OCI-LY1 (cell line): ENCODE data around the gene CCL17.

ENCODE experiments used
- H2AFZ ChIP-seq: fragments of 200-600 bp; sonication (generic), shearing (Covaris generic); 2 replicates; pipeline ENCODE4 v1.6.0; 2014; ENCODE audit warnings: antibody characterized with exemption, mild to moderate bottlenecking, low read length
- H3F3A ChIP-seq: fragments of 200-600 bp; sonication (generic), shearing (Covaris generic); 2 replicates; pipeline ENCODE4 v1.6.0; 2014; ENCODE audit warnings: mild to moderate bottlenecking, antibody characterized with exemption, low read length, moderate library complexity; ENCODE audit not compliant: insufficient read depth
- H3K27ac ChIP-seq: fragments of 200-600 bp; sonication (generic); 2 replicates; pipeline ENCODE4 v1.5.1; 2014; ENCODE audit warnings: low read length, mixed run types, mild to moderate bottlenecking, low read depth; ENCODE audit not compliant: poor library complexity, severe bottlenecking
- H3K27me3 ChIP-seq: fragments of 200-600 bp; sonication (generic); 2 replicates; pipeline ENCODE4 v1.6.0; 2014; ENCODE audit warnings: antibody characterized with exemption, mild to moderate bottlenecking, low read length, moderate library complexity; ENCODE audit not compliant: insufficient read depth
- H3K36me3 ChIP-seq: fragments of 200-600 bp; sonication (generic); 2 replicates; pipeline ENCODE4 v1.6.1; 2014; ENCODE audit warnings: mild to moderate bottlenecking, antibody characterized with exemption, low read length, moderate library complexity, mixed read lengths; ENCODE audit not compliant: insufficient read depth
- H3K4me1 ChIP-seq: fragments of 200-600 bp; sonication (generic); 2 replicates; pipeline ENCODE4 v1.5.1; 2014; ENCODE audit warnings: mild to moderate bottlenecking, low read length, moderate library complexity; ENCODE audit not compliant: insufficient read depth, severe bottlenecking
- H3K4me2 ChIP-seq: fragments of 200-600 bp; sonication (generic), shearing (Covaris generic); 2 replicates; pipeline ENCODE4 v1.6.1; 2014; ENCODE audit warnings: low read length
- H3K4me3 ChIP-seq: fragments of 200-600 bp; sonication (generic); 2 replicates; pipeline ENCODE4 v1.5.1; 2014; ENCODE audit warnings: low read length, low read depth, mild to moderate bottlenecking, mixed read lengths; ENCODE audit not compliant: poor library complexity, severe bottlenecking
- H3K79me2 ChIP-seq: fragments of 200-600 bp; shearing (Covaris generic); 2 replicates; pipeline ENCODE4 v1.6.1; 2016; ENCODE audit warnings: mixed run types, low read length, mixed read lengths; ENCODE audit not compliant: insufficient read depth
- H3K9ac ChIP-seq: fragments of 200-600 bp; sonication (generic), shearing (Covaris generic); 2 replicates; pipeline ENCODE4 v1.6.1; 2014; ENCODE audit warnings: mild to moderate bottlenecking, low read length, mixed read lengths
- H3K9me2 ChIP-seq: fragments of 200-600 bp; sonication (generic), shearing (Covaris generic); 2 replicates; pipeline ENCODE4 v1.6.1; 2014; ENCODE audit warnings: low read depth, mild to moderate bottlenecking, low read length, mixed read lengths
- H3K9me3 ChIP-seq: fragments of 200-600 bp; shearing (Covaris generic); 2 replicates; pipeline ENCODE4 v1.6.1; 2014; ENCODE audit warnings: low read length, mixed read lengths
- H4K20me1 ChIP-seq: fragments of 200-600 bp; sonication (generic), shearing (Covaris generic); 2 replicates; pipeline ENCODE4 v1.6.0; 2016; ENCODE audit warnings: mild to moderate bottlenecking, low read length; ENCODE audit not compliant: insufficient read depth
- CTCF ChIP-seq: fragments of 200-600 bp; sonication (generic), shearing (Covaris generic); IDR thresholded peaks from 2 replicates; pipeline ENCODE4 v1.5.1; 2017; ENCODE audit warnings: mild to moderate bottlenecking, antibody characterized with exemption, low read length, moderate library complexity, mixed read lengths
- EZH2 ChIP-seq: fragments of 200-600 bp; sonication (generic), shearing (Covaris generic); IDR thresholded peaks from 2 replicates; pipeline ENCODE4 v1.8.0; 2017; ENCODE audit warnings: borderline replicate concordance, mixed run types, mild to moderate bottlenecking, antibody characterized with exemption, low read length, moderate library complexity, mixed read lengths

The CCL17 gene

GRCh38 chr16:57403965-57404817 lies at the start of gene CCL17:
Gene CCL17, plus strand, starts transcription at chr16:57404767. Its CDS starts 9,166 bp downstream, at chr16:57413933.
- TF ChIP-seq EZH2 (no peak), CTCF (no peak)
- no peaks in the 10 kb centered on the region for H4K20me1 ChIP-seq
- H3K27me3 ChIP-seq = no peaks in the 10 kb centered on the region
- no peaks in the 10 kb centered on the region for H3F3A ChIP-seq
- H3K9me2 ChIP-seq = no peaks in the 10 kb centered on the region
- H3K9me3 ChIP-seq = no peaks in the 10 kb centered on the region
- no peak within 1 kb of the TSS for H3K27ac ChIP-seq
- no peak within 1 kb of the TSS for H3K4me3 ChIP-seq
- H3K4me2 ChIP-seq = no peak within 1 kb of the TSS
- no peak within 1 kb of the TSS for H3K9ac ChIP-seq
- H3K79me2 ChIP-seq = no peaks in the 10 kb centered on the region
- H2AFZ ChIP-seq = no peak within 1 kb of the TSS
- H3K4me1 ChIP-seq = no peaks in the 10 kb centered on the region
- no peaks in the 10 kb centered on the region for H3K36me3 ChIP-seq

- TF ChIP-seq EZH2 (no peak), CTCF (no peak)
Observed at GRCh38 chr16:57355898-57356414, 48.6 kb upstream of the CCL17 start.

GRCh38 chr16:57356547-57356946 lies 48.0 kb upstream of the CCL17 start:
- TF ChIP-seq CTCF (no peak), EZH2 (no peak)
- Histone ChIP-seq H3K9me3 (no peaks in the 10 kb centered on the region), H3K9me2 (no peaks in the 10 kb centered on the region), H2AFZ (no peak overlapping the region), H3K4me3 (no peak overlapping the region), H3K9ac (no peak overlapping the region), H3K79me2 (no peaks in the 10 kb centered on the region), H3K36me3 (no peaks in the 10 kb centered on the region), H3F3A (no peaks in the 10 kb centered on the region), H4K20me1 (no peaks in the 10 kb centered on the region), H3K27ac (no peak overlapping the region), H3K27me3 (no peaks in the 10 kb centered on the region), H3K4me1 (no peaks in the 10 kb centered on the region), H3K4me2 (no peak overlapping the region)

More at GRCh38 chr16:57355898-57356414, 48.6 kb upstream of the CCL17 start:
- Histone ChIP-seq H3K79me2 (no peaks in the 10 kb centered on the region), H3K4me1 (no peaks in the 10 kb centered on the region), H3K4me2 (no peak overlapping the region), H3K36me3 (no peaks in the 10 kb centered on the region), H4K20me1 (no peaks in the 10 kb centered on the region), H3K27me3 (no peaks in the 10 kb centered on the region), H3K9me2 (no peaks in the 10 kb centered on the region), H3K9ac (no peak overlapping the region), H3K9me3 (no peaks in the 10 kb centered on the region), H3K4me3 (no peak overlapping the region), H3K27ac (no peak overlapping the region), H2AFZ (no peak overlapping the region), H3F3A (no peaks in the 10 kb centered on the region)
